GM06990 (cell line): ENCODE measurements around the gene CDR2.
"Not testable (repeated sequence)": the region's sequence is repeated elsewhere in the genome, so short reads cannot be mapped to it uniquely, and the experiment has no call there.

ENCODE experiments used
- DNase-seq: peaks from one replicate; pipeline ENCODE4 v3.0.0-alpha.2; 2011; ENCODE audit not compliant: insufficient read length; ENCODE audit errors: extremely low read depth
- H3K27me3 ChIP-seq: replicated peaks from 2 replicates; pipeline ENCODE4 v1.6.0; 2011; ENCODE audit warnings: low read length; ENCODE audit not compliant: control insufficient read depth, insufficient read depth
- H3K36me3 ChIP-seq: 2 replicates; pipeline ENCODE4 v1.5.1; 2011; ENCODE audit warnings: low read length; ENCODE audit not compliant: control insufficient read depth, insufficient read depth
- H3K4me3 ChIP-seq: replicated peaks from 2 replicates; pipeline ENCODE4 v1.5.1; 2011; ENCODE audit warnings: low read depth, mild to moderate bottlenecking, control low read depth, low read length
- TF ChIP-seq, protein P1 (sequence below): IDR thresholded peaks from 2 replicates; pipeline ENCODE4 v1.5.1; 2011; ENCODE audit warnings: low read length, control low read depth, mild to moderate bottlenecking, inconsistent platforms; ENCODE audit not compliant: insufficient read depth, poor library complexity, severe bottlenecking

The CDR2 gene

DNA sequence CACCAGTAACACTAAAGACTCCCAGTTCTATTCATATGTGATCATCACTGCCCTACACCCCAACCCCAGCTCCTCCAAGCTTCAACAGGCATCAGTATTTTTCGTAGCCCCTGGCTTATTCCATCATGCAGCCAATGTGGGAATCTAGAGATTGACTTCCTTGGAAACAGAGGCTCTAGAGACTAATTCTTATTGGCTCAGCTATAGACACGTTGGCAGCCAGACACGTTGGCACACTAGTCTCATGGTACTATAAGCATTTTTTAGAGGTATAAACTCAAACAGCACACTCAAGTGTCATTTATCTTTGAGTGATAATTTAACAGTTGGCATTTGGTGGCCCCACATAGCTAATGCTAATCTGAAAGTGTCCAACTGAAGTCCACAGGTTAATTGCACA, 44.4 kb upstream of the CDR2 start:
- TF ChIP-seq, protein P1, sequence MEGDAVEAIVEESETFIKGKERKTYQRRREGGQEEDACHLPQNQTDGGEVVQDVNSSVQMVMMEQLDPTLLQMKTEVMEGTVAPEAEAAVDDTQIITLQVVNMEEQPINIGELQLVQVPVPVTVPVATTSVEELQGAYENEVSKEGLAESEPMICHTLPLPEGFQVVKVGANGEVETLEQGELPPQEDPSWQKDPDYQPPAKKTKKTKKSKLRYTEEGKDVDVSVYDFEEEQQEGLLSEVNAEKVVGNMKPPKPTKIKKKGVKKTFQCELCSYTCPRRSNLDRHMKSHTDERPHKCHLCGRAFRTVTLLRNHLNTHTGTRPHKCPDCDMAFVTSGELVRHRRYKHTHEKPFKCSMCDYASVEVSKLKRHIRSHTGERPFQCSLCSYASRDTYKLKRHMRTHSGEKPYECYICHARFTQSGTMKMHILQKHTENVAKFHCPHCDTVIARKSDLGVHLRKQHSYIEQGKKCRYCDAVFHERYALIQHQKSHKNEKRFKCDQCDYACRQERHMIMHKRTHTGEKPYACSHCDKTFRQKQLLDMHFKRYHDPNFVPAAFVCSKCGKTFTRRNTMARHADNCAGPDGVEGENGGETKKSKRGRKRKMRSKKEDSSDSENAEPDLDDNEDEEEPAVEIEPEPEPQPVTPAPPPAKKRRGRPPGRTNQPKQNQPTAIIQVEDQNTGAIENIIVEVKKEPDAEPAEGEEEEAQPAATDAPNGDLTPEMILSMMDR, result no peak
- Histone ChIP-seq H3K27me3 (no peaks in the 10 kb centered on the region), H3K36me3 (peaks cover 14% of the 10 kb centered on the region)

DNA sequence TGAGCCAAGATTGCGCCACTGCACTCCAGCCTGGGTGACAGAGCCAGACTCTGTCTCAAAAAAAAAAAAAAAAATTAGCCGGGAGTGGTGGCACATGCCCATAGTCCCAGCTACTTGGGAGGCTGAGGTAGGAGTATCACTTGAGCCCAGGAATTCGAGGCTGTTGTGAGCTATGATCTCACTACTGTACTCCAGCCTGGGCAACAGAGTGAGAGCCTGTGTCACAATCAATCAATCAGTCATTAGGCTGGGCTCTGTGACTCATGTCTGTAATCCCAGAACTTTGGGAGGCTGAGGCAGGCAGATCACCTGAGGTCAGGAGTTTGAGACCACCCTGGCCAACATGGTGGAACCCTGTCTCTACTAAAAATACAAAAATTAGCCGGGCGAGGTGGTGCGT, 43.4 kb upstream of the CDR2 start:
- DNase-seq, H3K27me3 ChIP-seq, H3K4me3 ChIP-seq: not testable (repeated sequence)
- H3K36me3 ChIP-seq, result peaks cover 14% of the 10 kb centered on the region

More for the DNA sequence above, 44.4 kb upstream of the CDR2 start:
- DNase-seq, result no peak
- H3K4me3 ChIP-seq, result no peak overlapping the region

DNA sequence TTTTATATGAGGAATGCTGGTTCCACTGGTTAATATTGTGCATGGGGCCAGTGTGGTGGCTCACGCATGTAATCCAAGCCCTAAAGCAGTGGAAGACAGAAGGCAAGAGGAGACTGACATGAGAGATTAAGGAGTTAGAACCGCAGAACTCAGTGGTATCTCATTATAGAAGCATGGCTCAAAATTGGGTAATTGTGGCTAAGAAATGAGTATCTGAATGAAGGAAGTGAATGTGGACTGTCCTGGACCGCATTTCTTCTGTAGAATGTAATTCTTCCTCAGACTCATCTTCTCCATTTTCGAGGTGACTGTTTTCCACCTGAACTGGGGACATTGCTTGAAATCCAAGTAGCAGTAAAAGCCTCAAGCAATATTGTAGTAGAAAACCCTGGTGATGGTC, 42.6 kb upstream of the CDR2 start:
- Histone ChIP-seq H3K27me3 (no peaks in the 10 kb centered on the region), H3K4me3 (no peak overlapping the region), H3K36me3 (peaks cover 14% of the 10 kb centered on the region)
- no peak for DNase-seq
- TF ChIP-seq, protein P1, result no peak

DNA sequence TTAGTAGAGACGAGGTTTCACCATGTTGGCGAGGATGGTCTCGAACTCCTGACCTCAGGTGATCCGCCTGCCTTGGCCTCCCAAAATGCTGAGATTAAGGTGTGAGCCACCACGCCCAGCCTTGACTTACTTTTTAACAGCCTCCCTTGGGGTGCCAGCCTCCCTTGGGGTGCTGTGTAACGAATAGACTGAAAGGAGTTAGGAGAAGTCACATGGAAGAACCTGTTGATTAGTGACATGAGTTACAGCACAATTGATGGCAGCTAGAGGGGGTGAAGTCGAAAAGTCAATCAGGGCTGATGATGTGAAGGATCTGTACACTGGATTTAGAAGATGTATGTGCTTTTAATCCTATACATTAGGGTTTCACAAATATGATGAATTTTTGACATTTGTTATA, 39.4 kb upstream of the CDR2 start:
- DNase-seq, result no peak
- TF ChIP-seq, protein P1, result no peak
- H3K27me3 ChIP-seq, result no peaks in the 10 kb centered on the region
- H3K4me3 ChIP-seq, result no peak overlapping the region
- peaks cover 2% of the 10 kb centered on the region for H3K36me3 ChIP-seq

DNA sequence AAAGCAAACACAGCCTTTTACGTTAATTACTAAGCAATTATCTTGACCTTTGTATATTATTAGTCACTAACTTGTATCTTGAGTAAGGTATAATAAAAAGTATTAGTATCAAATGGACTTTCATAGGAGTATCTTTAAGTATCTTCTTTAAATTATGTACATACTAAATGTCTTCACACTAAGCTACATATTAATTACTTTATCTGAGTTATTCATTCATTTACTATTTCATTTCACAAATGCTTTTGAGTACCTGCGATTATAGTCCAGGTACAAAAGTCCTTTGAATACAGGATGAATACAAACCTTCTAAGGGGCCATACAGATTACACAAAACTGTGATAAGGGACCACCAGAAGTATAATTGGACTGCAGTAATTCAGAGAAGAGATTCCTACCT, 33.1 kb upstream of the CDR2 start:
- H3K27me3 ChIP-seq, result no peaks in the 10 kb centered on the region
- no peak overlapping the region for H3K4me3 ChIP-seq
- no peaks in the 10 kb centered on the region; the same call in 1 of the 2 replicates for H3K36me3 ChIP-seq
- DNase-seq, result no peak
- TF ChIP-seq, protein P1, result no peak

DNA sequence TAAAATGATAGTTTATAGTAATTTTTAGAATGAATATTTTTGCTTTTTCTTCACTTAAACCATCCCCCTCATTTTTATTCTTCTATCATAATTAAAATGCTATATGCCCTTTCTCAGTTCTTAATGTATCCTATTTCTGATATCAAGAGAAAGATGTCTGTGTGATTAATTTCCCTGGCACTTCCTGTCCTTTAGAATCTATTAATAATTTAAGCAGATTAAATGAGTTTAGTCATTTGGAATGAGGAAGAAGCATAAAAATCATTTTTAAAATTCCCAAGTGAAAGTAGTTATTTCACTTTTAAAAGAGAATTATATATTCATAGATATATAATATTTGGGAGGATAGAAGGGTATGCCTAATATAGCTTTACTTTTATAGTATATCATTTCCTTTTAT, 27.8 kb upstream of the CDR2 start:
- H3K4me3 ChIP-seq, result no peak overlapping the region
- TF ChIP-seq, protein P1, result no peak
- DNase-seq, result no peak
- H3K27me3 ChIP-seq, result no peaks in the 10 kb centered on the region
- H3K36me3 ChIP-seq, result no peaks in the 10 kb centered on the region; the same call in 1 of the 2 replicates
